Upper lobe of left lung (tissue), 6 donors: Measurements from ENCODE around the gene RPE. TPM values are rescaled to one million over a fixed set of nuclear protein-coding genes. Genes with fewer than 3 reads are reported as not detected.

ENCODE experiments used
- ATAC-seq, 2 donors: fragments of 200-7000 bp; cut with Tn5 transposase; one replicate each; pipeline ENCODE4 v1.9.1; 2022; ENCODE audit warnings: mild to moderate bottlenecking in 2 of 2, moderate library complexity in 2 of 2; ENCODE audit not compliant: low FRiP score in 2 of 2
- DNase-seq, 2 donors: peaks; one replicate each; pipeline ENCODE4 v3.0.0-alpha.2; 2019 to 2020
- H3K27ac ChIP-seq, 4 donors: fragments of 200-600 bp; sonication (generic); one replicate each; pipeline ENCODE4 v1.5.1; 2016 to 2019
- H3K27me3 ChIP-seq, 4 donors: fragments of 200-600 bp; sonication (generic); one replicate each; pipeline ENCODE4 v1.5.1; 2017 to 2019
- H3K36me3 ChIP-seq, 4 donors: fragments of 200-600 bp; sonication (generic); one replicate each; pipeline ENCODE4 v1.5.1; 2016 to 2019
- H3K4me1 ChIP-seq, 4 donors: fragments of 200-600 bp; sonication (generic); one replicate each; pipeline ENCODE4 v1.5.1; 2018 to 2019
- H3K4me3 ChIP-seq, 4 donors: fragments of 200-600 bp; sonication (generic); one replicate each; pipeline ENCODE4 v1.5.1; 2017 to 2019; ENCODE audit warnings: mild to moderate bottlenecking in 2 of 4, moderate library complexity in 1 of 4
- H3K9me3 ChIP-seq, 4 donors: fragments of 200-600 bp; sonication (generic); one replicate each; pipeline ENCODE4 v1.5.1; 2018 to 2019
- EP300 ChIP-seq, 4 donors: sonication (generic); formaldehyde crosslinking; IDR thresholded peaks; one replicate each; pipeline ENCODE4 v1.5.1; 2017; ENCODE audit warnings: antibody characterized with exemption in 4 of 4, control low read depth in 2 of 4
- POLR2A ChIP-seq, 4 donors: fragments of 450-650 bp; IDR thresholded peaks; one replicate each; pipeline ENCODE4 v1.5.1; 2016 to 2017; ENCODE audit warnings: antibody characterized with exemption in 4 of 4, mild to moderate bottlenecking in 2 of 4
- POLR2AphosphoS5 ChIP-seq, 2 donors: sonication (generic); formaldehyde crosslinking; IDR thresholded peaks; one replicate each; pipeline ENCODE4 v1.5.1; 2017; ENCODE audit warnings: antibody characterized with exemption in 2 of 2
- whole genome bisulfite sequencing, 2 donors: methylation state at CpG; one replicate each; pipeline ENCODE4 v1.1.5; 2017 to 2018; 5-methylcytosine and 5-hydroxymethylcytosine counted together
- total RNA-seq, 6 donors: library from RNA; depleted of rRNA in 4 of 6; stranded (reverse); fragments of >200 nt in 4 of 6; gene quantifications; one replicate each; pipeline versions ENCODE4 v1.1.0 to v1.2.1, GENCODE V29; 2016 to 2021
- TF ChIP-seq, protein P1 (sequence below), 6 experiments: fragments of 450-650 bp in 4 of 6; fragments of 200-600 bp in 2 of 6; sonication (generic) in 2 of 6; IDR thresholded peaks; one replicate each; pipeline ENCODE4 v1.5.1; 2016 to 2019; ENCODE audit warnings: antibody characterized with exemption in 6 of 6
- donor health status: DM: no; HTN: no; CAD: no; lungs with moderate emphysema.
- donor health status: DM: no; HTN: yes; CAD: no; lungs with severe emphysema.

RPE gene
- total RNA-seq, 6 donors from 2014 or later = 15.7 to 46.0 (median 34.2) TPM

DNA sequence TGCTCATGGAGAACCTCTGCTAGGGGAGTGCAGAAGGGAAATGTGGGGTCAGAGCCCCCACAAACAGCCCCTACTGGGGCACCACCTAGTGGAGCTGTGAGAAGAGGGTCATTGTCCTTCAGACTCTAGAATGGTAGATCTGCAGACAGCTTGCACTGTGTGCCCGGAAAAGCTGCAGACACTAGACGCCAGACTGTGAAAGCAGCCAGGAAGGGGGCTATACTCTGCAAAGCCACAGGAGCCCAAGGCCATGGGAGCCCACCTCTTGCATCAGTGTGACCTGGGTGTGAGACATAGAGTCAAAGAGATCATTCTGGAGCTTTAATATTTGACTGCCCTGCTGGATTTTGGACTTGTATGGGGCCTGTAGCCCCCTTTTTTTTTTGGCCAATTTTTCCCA is 60.9 kb downstream of the RPE start:
- no peak for TF ChIP-seq POLR2AphosphoS5 (IDR thresholded peaks at IDR 0.05)
- no peak for TF ChIP-seq POLR2A (IDR thresholded peaks at IDR 0.05)
- TF ChIP-seq, protein P1, sequence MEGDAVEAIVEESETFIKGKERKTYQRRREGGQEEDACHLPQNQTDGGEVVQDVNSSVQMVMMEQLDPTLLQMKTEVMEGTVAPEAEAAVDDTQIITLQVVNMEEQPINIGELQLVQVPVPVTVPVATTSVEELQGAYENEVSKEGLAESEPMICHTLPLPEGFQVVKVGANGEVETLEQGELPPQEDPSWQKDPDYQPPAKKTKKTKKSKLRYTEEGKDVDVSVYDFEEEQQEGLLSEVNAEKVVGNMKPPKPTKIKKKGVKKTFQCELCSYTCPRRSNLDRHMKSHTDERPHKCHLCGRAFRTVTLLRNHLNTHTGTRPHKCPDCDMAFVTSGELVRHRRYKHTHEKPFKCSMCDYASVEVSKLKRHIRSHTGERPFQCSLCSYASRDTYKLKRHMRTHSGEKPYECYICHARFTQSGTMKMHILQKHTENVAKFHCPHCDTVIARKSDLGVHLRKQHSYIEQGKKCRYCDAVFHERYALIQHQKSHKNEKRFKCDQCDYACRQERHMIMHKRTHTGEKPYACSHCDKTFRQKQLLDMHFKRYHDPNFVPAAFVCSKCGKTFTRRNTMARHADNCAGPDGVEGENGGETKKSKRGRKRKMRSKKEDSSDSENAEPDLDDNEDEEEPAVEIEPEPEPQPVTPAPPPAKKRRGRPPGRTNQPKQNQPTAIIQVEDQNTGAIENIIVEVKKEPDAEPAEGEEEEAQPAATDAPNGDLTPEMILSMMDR (IDR thresholded peaks at IDR 0.05) = no peak
- TF ChIP-seq EP300 (IDR thresholded peaks at IDR 0.05) = no peak
- no peak for DNase-seq
- H3K4me3 ChIP-seq = no peak overlapping the region
- no peaks in the 10 kb centered on the region for H3K9me3 ChIP-seq
- H3K27me3 ChIP-seq = no peaks in the 10 kb centered on the region
- no peak overlapping the region for H3K27ac ChIP-seq
- 97 to 100% methylated on average over 1 to 2 of the region's 2 CpGs for WGBS, 2 donors
- no peak for ATAC-seq
- H3K4me1 ChIP-seq = no peaks in the 10 kb centered on the region
- H3K36me3 ChIP-seq = peaks cover 0 to 8% (median 6%) of the 10 kb centered on the region in 4 donors

Other genes starting within 250 kb of the RPE start
- under 1 TPM in 5 of 6 donors, not detected in 1; under 0.01 to 0.39 (median 0.13) TPM for gene UNC80, start 230.8 kb upstream of the RPE start, total RNA-seq
- gene KANSL1L, start 168.8 kb downstream of the RPE start, total RNA-seq = 100 to 1,000 TPM in 1 of 6 donors, 10 to 100 TPM in 5; 26.7 to 164 (median 46.7) TPM
- gene ACADL, start 222.8 kb downstream of the RPE start, total RNA-seq = 100 to 1,000 TPM in 2 of 6 donors, 10 to 100 TPM in 4; 20.1 to 131 (median 55.2) TPM